Endothelial cell of umbilical vein (primary cell): ENCODE measurements around the gene CAP2. TPM values are rescaled to one million over a fixed set of nuclear protein-coding genes. Genes with fewer than 3 reads are reported as not detected.

Experiments used
- BruUV-seq: library from RNA; stranded (reverse); fragments of 400-500 nt; replicated peaks from 2 replicates; lab custom pipeline; 2021; lab: Mats Ljungman, UMichigan
- CTCF ChIA-PET: fragments of 300-600, 350-600 bp; sonication (Branson Sonifier 250); formaldehyde crosslinking; loops from one replicate; lab custom pipeline; 2021; ENCODE audit warnings: antibody characterized with exemption, inconsistent platforms; lab: Charles Lee
- POLR2A ChIA-PET: fragments of 300-600, 350-600 bp; sonication (Branson Sonifier 250); formaldehyde crosslinking; loops from one replicate; lab custom pipeline; 2021; ENCODE audit warnings: antibody characterized with exemption, inconsistent platforms; lab: Charles Lee
- DNase-seq: peaks from one replicate; pipeline ENCODE4 v3.0.0-alpha.2; 2011; ENCODE audit warnings: low read depth, low spot score
- FAIRE-seq: peaks from 2 replicates; lab custom pipeline; 2011; peaks lifted over from hg19 to GRCh38; lab: Jason Lieb, UNC
- H2AFZ ChIP-seq: 2 replicates; pipeline ENCODE4 v1.6.0; 2012; ENCODE audit warnings: low read depth, low read length, control low read depth, inconsistent platforms
- H3K27ac ChIP-seq: 2 replicates; pipeline ENCODE4 v1.5.1; 2011; ENCODE audit warnings: low read depth, mild to moderate bottlenecking, control low read depth, low read length, moderate library complexity; ENCODE audit not compliant: insufficient read depth
- H3K27me3 ChIP-seq, 2 experiments: 2 replicates each; pipeline versions ENCODE4 v1.6.0 to v1.6.1; 2011; ENCODE audit warnings: low read length in 2 of 2, mixed read lengths in 1 of 2; ENCODE audit not compliant: control insufficient read depth in 2 of 2, insufficient read depth in 2 of 2
- H3K36me3 ChIP-seq, 2 experiments: 2 replicates in 1 of 2; 3 replicates in 1 of 2; pipeline ENCODE4 v1.5.1; 2011; ENCODE audit warnings: low read length in 2 of 2, mild to moderate bottlenecking in 1 of 2, moderate library complexity in 1 of 2; ENCODE audit not compliant: control insufficient read depth in 2 of 2, insufficient read depth in 2 of 2; ENCODE audit errors: extremely low read depth in 1 of 2
- H3K4me1 ChIP-seq: 3 replicates; pipeline ENCODE4 v1.5.1; 2011; ENCODE audit warnings: mild to moderate bottlenecking, low read length; ENCODE audit not compliant: control insufficient read depth, insufficient read depth; ENCODE audit errors: extremely low read depth
- H3K4me2 ChIP-seq: 2 replicates; pipeline ENCODE4 v1.6.1; 2011; ENCODE audit warnings: low read length, control low read depth, mixed read lengths; ENCODE audit not compliant: insufficient read depth
- H3K4me3 ChIP-seq, 3 experiments: fragments of 200-600 bp in 1 of 3; sonication (generic), shearing (Covaris generic) in 1 of 3; replicated peaks in 1 of 3; 2 replicates each; pipeline ENCODE4 v1.5.1; 2011 to 2016; ENCODE audit warnings: control low read depth in 3 of 3, low read length in 3 of 3, mild to moderate bottlenecking in 2 of 3, inconsistent platforms in 1 of 3, low read depth in 1 of 3, moderate library complexity in 1 of 3; ENCODE audit not compliant: insufficient read depth in 1 of 3
- H3K79me2 ChIP-seq: 2 replicates; pipeline ENCODE4 v1.6.0; 2012; ENCODE audit warnings: low read length, inconsistent platforms; ENCODE audit not compliant: control insufficient read depth, insufficient read depth
- H3K9ac ChIP-seq: replicated peaks from 2 replicates; pipeline ENCODE3; 2011; ENCODE audit warnings: low read length, control low read depth; ENCODE audit not compliant: insufficient read depth; ENCODE audit errors: extremely low read depth
- H3K9me1 ChIP-seq: replicated peaks from 3 replicates; pipeline ENCODE4 v1.6.0; 2011; ENCODE audit warnings: mild to moderate bottlenecking, low read length; ENCODE audit not compliant: control insufficient read depth, insufficient read depth; ENCODE audit errors: extremely low read depth
- H3K9me3 ChIP-seq: replicated peaks from 2 replicates; pipeline ENCODE4 v1.5.1; 2012; ENCODE audit warnings: low read length, inconsistent platforms; ENCODE audit not compliant: control insufficient read depth, insufficient read depth
- H4K20me1 ChIP-seq: replicated peaks from 2 replicates; pipeline ENCODE3; 2011; ENCODE audit warnings: mild to moderate bottlenecking, low read length; ENCODE audit not compliant: control insufficient read depth, insufficient read depth; ENCODE audit errors: extremely low read depth
- CTCF ChIP-seq, 2 donors: IDR thresholded peaks; 1 replicate in 1 of 2; 2 replicates in 1 of 2; pipeline ENCODE4 v1.5.1; 2011; ENCODE audit warnings: low read length in 2 of 2, mild to moderate bottlenecking in 2 of 2, moderate library complexity in 2 of 2, control low read depth in 1 of 2, inconsistent platforms in 1 of 2, low read depth in 1 of 2; ENCODE audit not compliant: insufficient read depth in 1 of 2; ENCODE audit errors: extremely low read depth in 1 of 2
- EZH2 ChIP-seq: IDR thresholded peaks from 2 replicates; pipeline ENCODE4 v1.6.1; 2012; ENCODE audit warnings: borderline replicate concordance, low read depth, mild to moderate bottlenecking, moderate library complexity, low read length, inconsistent platforms; ENCODE audit not compliant: severe bottlenecking
- FOS ChIP-seq: IDR thresholded peaks from 2 replicates; pipeline ENCODE4 v1.6.1; 2011; ENCODE audit warnings: mild to moderate bottlenecking, low read length, moderate library complexity, borderline replicate concordance; ENCODE audit not compliant: insufficient read depth
- GATA2 ChIP-seq: IDR thresholded peaks from 2 replicates; pipeline ENCODE4 v1.7.0; 2011; ENCODE audit warnings: low read depth, mild to moderate bottlenecking, moderate library complexity, mixed read lengths, low read length; ENCODE audit not compliant: insufficient read length, insufficient read depth
- JUN ChIP-seq: IDR thresholded peaks from 2 replicates; pipeline ENCODE4 v1.6.1; 2011; ENCODE audit warnings: borderline replicate concordance, low read depth; ENCODE audit not compliant: insufficient read length, insufficient read depth
- MYC ChIP-seq: IDR thresholded peaks from one replicate; pipeline ENCODE4 v1.6.1; 2011; ENCODE audit warnings: mild to moderate bottlenecking, low read depth, low read length
- POLR2A ChIP-seq: IDR thresholded peaks from 2 replicates; pipeline ENCODE4 v1.6.1; 2012; ENCODE audit warnings: low read depth, mild to moderate bottlenecking, control low read depth, low read length
- POLR2AphosphoS5 ChIP-seq: IDR thresholded peaks from 2 replicates; pipeline ENCODE4 v1.6.1; 2012; ENCODE audit warnings: low read depth, mild to moderate bottlenecking, control low read depth, low read length, moderate library complexity; ENCODE audit not compliant: insufficient read depth
- dilution Hi-C: fragments of 300-500 bp; cut with MboI; formaldehyde crosslinking; loops from one replicate; pipeline ENCODE4 v1.15.0; 2019; ENCODE audit warnings: low sequenced_read_pairs; ENCODE audit not compliant: extremely low pct_ligation_motif_present
- intact Hi-C: fragments of 100-400 bp; cut with micrococcal nuclease; formaldehyde crosslinking; loops from one replicate; pipeline ENCODE4 v1.10.0; 2022
- polyA plus RNA-seq, 4 experiments: library from polyadenylated mRNA; depleted of rRNA in 3 of 4; stranded (reverse) in 3 of 4; unstranded in 1 of 4; fragments of >200 nt; gene quantifications; 2 replicates each; pipeline versions ENCODE4 v1.2.1 to v1.2.3, GENCODE V29; 2011 to 2012; ENCODE audit warnings: missing spikeins in 1 of 4
- total RNA-seq: library from RNA; stranded (reverse); gene quantifications from 2 replicates; pipeline ENCODE4 v1.2.3, GENCODE V29; 2021
- TF ChIP-seq, protein P1 (sequence below): IDR thresholded peaks from 2 replicates; pipeline ENCODE4 v1.6.1; 2011; ENCODE audit not compliant: insufficient read depth, insufficient read length

CAP2 gene
- total and polyA plus RNA-seq, 2 donors (not counting 3 experiments of a cell fraction or from before 2014, with no cell fraction given): 12.2 to 21.3 TPM

GRCh38 chr6:17457405-17457804 is 64.0 kb downstream of the CAP2 start:
- DNase-seq: no peak
- Histone ChIP-seq H3K9me3 (no peaks in the 10 kb centered on the region), H3K79me2 (no peaks in the 10 kb centered on the region), H3K36me3 (no peaks in the 10 kb centered on the region), H3K9ac (no peak overlapping the region), H3K4me1 (no peaks in the 10 kb centered on the region), H3K27ac (no peak overlapping the region), H3K4me3 (no peak overlapping the region), H3K27me3 (no peaks in the 10 kb centered on the region), H3K9me1 (no peaks in the 10 kb centered on the region), H3K4me2 (no peak overlapping the region), H2AFZ (no peak overlapping the region), H4K20me1 (no peaks in the 10 kb centered on the region)
- intact Hi-C loops (no loop called here), dilution Hi-C loops (no loop called here)
- no TSS peak for BruUV-seq
- POLR2A ChIA-PET: no interaction called here
- TF ChIP-seq POLR2AphosphoS5 (no peak), CTCF (IDR thresholded peaks at IDR 0.05; ENCODE audit: extremely low read depth in 1 of 2, insufficient read depth in 1 of 2, low read depth in 1 of 2, low read length in 2 of 2) (no peak), GATA2 (no peak), FOS (no peak), POLR2A (no peak), MYC (no peak), EZH2 (no peak), JUN (no peak)
- TF ChIP-seq, protein P1, sequence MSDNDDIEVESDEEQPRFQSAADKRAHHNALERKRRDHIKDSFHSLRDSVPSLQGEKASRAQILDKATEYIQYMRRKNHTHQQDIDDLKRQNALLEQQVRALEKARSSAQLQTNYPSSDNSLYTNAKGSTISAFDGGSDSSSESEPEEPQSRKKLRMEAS: no peak
- CTCF ChIA-PET: no interaction called here
- no peak for FAIRE-seq
